ENCODE data around the gene AGAP3. TPM values are rescaled to one million over a fixed set of nuclear protein-coding genes. Genes with fewer than 3 reads are reported as not detected.

Gene AGAP3
- total RNA-seq, 1 experiment from 2014 or later, result 103 TPM

GRCh38 chr7:151124899-151125399 lies 38.7 kb downstream of the AGAP3 start:
- no peaks in the 10 kb centered on the region for H3K4me1 ChIP-seq (ENCODE audit: control insufficient read depth, insufficient read depth, low read length)
- no peak for DNase-seq (ENCODE audit: low read depth, low spot score)
- H3K27ac ChIP-seq (ENCODE audit: low read length), result no peak overlapping the region
- in situ Hi-C loops (cut with HindIII; ENCODE audit: low pct_unique_long_range_greater_than_20kb, low sequenced_read_pairs) (no loop called here), intact Hi-C loops (cut with micrococcal nuclease; ENCODE audit: unreplicated experiment) (loop anchor here (1.0 to 5.0 kb wide), 2 partner anchors 47 to 177 kb away; no protein-coding TSS in a partner anchor)
- no peaks in the 10 kb centered on the region for H3K36me3 ChIP-seq (ENCODE audit: control insufficient read depth, insufficient read depth, low read length)
- POLR2A ChIA-PET, result no interaction called here
- H3K9me3 ChIP-seq (ENCODE audit: control insufficient read depth, insufficient read depth, low read depth, low read length), result no peaks in the 10 kb centered on the region
- no TSS peak for BruUV-seq (replicated peaks)
- CTCF ChIA-PET, result interaction anchor here (0.6 kb wide), 1 partner anchor 118 kb away, joined by 6 read pairs; no protein-coding TSS in a partner anchor
- no peaks in the 10 kb centered on the region for H3K27me3 ChIP-seq (ENCODE audit: control insufficient read depth, insufficient read depth, low read length)
- no peak for TF ChIP-seq TCF7L2 (IDR thresholded peaks at IDR 0.05; ENCODE audit: low read depth, low read length)
- no peak overlapping the region for H3K4me3 ChIP-seq (ENCODE audit: low read depth in 2 of 2, low read length in 2 of 2)
- ATAC-seq, result no peak

GRCh38 chr7:151125470-151125845 lies 39.2 kb downstream of the AGAP3 start:
- CTCF ChIA-PET, result interaction anchor here (0.6 kb wide), 1 partner anchor 118 kb away, joined by 6 read pairs; no protein-coding TSS in a partner anchor
- Histone ChIP-seq H3K27ac (ENCODE audit: low read length) (no peak overlapping the region), H3K27me3 (ENCODE audit: control insufficient read depth, insufficient read depth, low read length) (no peaks in the 10 kb centered on the region), H3K4me1 (ENCODE audit: control insufficient read depth, insufficient read depth, low read length) (no peaks in the 10 kb centered on the region), H3K4me3 (ENCODE audit: low read depth in 2 of 2, low read length in 2 of 2) (no peak overlapping the region), H3K36me3 (ENCODE audit: control insufficient read depth, insufficient read depth, low read length) (no peaks in the 10 kb centered on the region), H3K9me3 (ENCODE audit: control insufficient read depth, insufficient read depth, low read depth, low read length) (no peaks in the 10 kb centered on the region)
- no peak for TF ChIP-seq REST (IDR thresholded peaks at IDR 0.05; ENCODE audit: insufficient read depth in 1 of 2, low read depth in 2 of 2, low read length in 1 of 2)
- no peak for TF ChIP-seq POLR2AphosphoS5 (IDR thresholded peaks at IDR 0.05; ENCODE audit: low read depth, low read length)
- TF ChIP-seq CTCF (IDR thresholded peaks at IDR 0.05), result no peak
- TF ChIP-seq SIN3A (IDR thresholded peaks at IDR 0.05; ENCODE audit: borderline replicate concordance, insufficient read depth, low read depth, low read length), result no peak
- TF ChIP-seq TCF7L2 (IDR thresholded peaks at IDR 0.05; ENCODE audit: low read depth, low read length), result no peak
- no peak for ATAC-seq
- intact Hi-C loops (cut with micrococcal nuclease; ENCODE audit: unreplicated experiment), result no loop called here
- no TSS peak for BruUV-seq (replicated peaks)
- DNase-seq (ENCODE audit: low read depth, low spot score), result no peak
- in situ Hi-C loops (cut with HindIII; ENCODE audit: low pct_unique_long_range_greater_than_20kb, low sequenced_read_pairs), result no loop called here
- POLR2A ChIA-PET, result no interaction called here

GRCh38 chr7:151125846-151126481 lies 39.7 kb downstream of the AGAP3 start:
- no peak for DNase-seq (ENCODE audit: low read depth, low spot score)
- intact Hi-C loops (cut with micrococcal nuclease; ENCODE audit: unreplicated experiment) (no loop called here), in situ Hi-C loops (cut with HindIII; ENCODE audit: low pct_unique_long_range_greater_than_20kb, low sequenced_read_pairs) (no loop called here)
- Histone ChIP-seq H3K27me3 (ENCODE audit: control insufficient read depth, insufficient read depth, low read length) (no peaks in the 10 kb centered on the region), H3K4me1 (ENCODE audit: control insufficient read depth, insufficient read depth, low read length) (no peaks in the 10 kb centered on the region), H3K27ac (ENCODE audit: low read length) (no peak overlapping the region), H3K36me3 (ENCODE audit: control insufficient read depth, insufficient read depth, low read length) (no peaks in the 10 kb centered on the region), H3K4me3 (ENCODE audit: low read depth in 2 of 2, low read length in 2 of 2) (no peak overlapping the region), H3K9me3 (ENCODE audit: control insufficient read depth, insufficient read depth, low read depth, low read length) (no peaks in the 10 kb centered on the region)
- no TSS peak for BruUV-seq (replicated peaks)
- ATAC-seq, result no peak
- ChIA-PET POLR2A (no interaction called here), CTCF (interaction anchor here (0.6 kb wide), 1 partner anchor 117 kb away, joined by 6 read pairs; no protein-coding TSS in a partner anchor)
- TF ChIP-seq SIN3A (IDR thresholded peaks at IDR 0.05; ENCODE audit: borderline replicate concordance, insufficient read depth, low read depth, low read length), result no peak
- no peak for TF ChIP-seq CTCF (IDR thresholded peaks at IDR 0.05)
- no peak for TF ChIP-seq REST (IDR thresholded peaks at IDR 0.05; ENCODE audit: insufficient read depth in 1 of 2, low read depth in 2 of 2, low read length in 1 of 2)
- no peak for TF ChIP-seq TCF7L2 (IDR thresholded peaks at IDR 0.05; ENCODE audit: low read depth, low read length)

All from Panc1 (cell line).